Amniotic stem cell (primary cell): ENCODE results near the gene ITIH4.
A peak's percentile ranks its signal among the peaks of the same experiment; 100 is the strongest.

ENCODE experiments used
- DNase-seq: peaks from one replicate; lab custom pipeline; 2025; lab: John Stamatoyannopoulos, UW

The ITIH4 gene

GRCh38 chr3:52831500-52832301 lies 1.2 kb upstream of the ITIH4 start:
- peak; percentile 71 for DNase-seq

GRCh38 chr3:52829906-52830463 lies 487 bp downstream of the ITIH4 start:
- DNase-seq, result no peak

GRCh38 chr3:52829482-52829881 lies 990 bp downstream of the ITIH4 start:
- DNase-seq, result no peak

GRCh38 chr3:52827866-52828376 lies 2.6 kb downstream of the ITIH4 start:
- DNase-seq, result no peak

GRCh38 chr3:52827441-52827840 lies 3.0 kb downstream of the ITIH4 start:
- DNase-seq, result no peak

- DNase-seq, result no peak
Measured at GRCh38 chr3:52824037-52824436, 6.4 kb downstream of the ITIH4 start.

GRCh38 chr3:52822363-52822762 lies 8.1 kb downstream of the ITIH4 start:
- DNase-seq, result no peak

- DNase-seq, result no peak
Measured at GRCh38 chr3:52820736-52821135, 9.7 kb downstream of the ITIH4 start.

GRCh38 chr3:52819936-52820335 lies 10.5 kb downstream of the ITIH4 start:
- DNase-seq, result no peak

GRCh38 chr3:52817860-52818259 lies 12.6 kb downstream of the ITIH4 start:
- DNase-seq, result no peak

GRCh38 chr3:52817221-52817620 lies 13.3 kb downstream of the ITIH4 start:
- DNase-seq, result no peak

- no peak for DNase-seq
Measured at GRCh38 chr3:52816654-52817053, 13.8 kb downstream of the ITIH4 start.

- no peak for DNase-seq
Measured at GRCh38 chr3:52816199-52816598, 14.3 kb downstream of the ITIH4 start.

- DNase-seq, result no peak
Measured at GRCh38 chr3:52813810-52814209, 16.7 kb downstream of the ITIH4 start.

GRCh38 chr3:52811452-52812011 lies 18.9 kb downstream of the ITIH4 start:
- DNase-seq, result no peak

GRCh38 chr3:52810923-52811322 lies 19.5 kb downstream of the ITIH4 start:
- no peak for DNase-seq

- DNase-seq, result no peak
Measured at GRCh38 chr3:52809662-52810377, 20.7 kb downstream of the ITIH4 start.

- DNase-seq, result no peak
Measured at GRCh38 chr3:52809149-52809548, 21.3 kb downstream of the ITIH4 start.

GRCh38 chr3:52805270-52806039 lies 25.0 kb downstream of the ITIH4 start:
- DNase-seq, result no peak

- no peak for DNase-seq
Measured at GRCh38 chr3:52801839-52802238, 28.6 kb downstream of the ITIH4 start.

GRCh38 chr3:52800079-52800478 lies 30.4 kb downstream of the ITIH4 start:
- DNase-seq, result no peak

GRCh38 chr3:52798978-52799476 lies 31.4 kb downstream of the ITIH4 start:
- DNase-seq, result no peak
